PFSK-1 (cell line): Measurements from ENCODE around the gene MTHFD2L.

Experiments
- FOXP2 ChIP-seq: optimal IDR thresholded peaks from 2 replicates; pipeline ENCODE3; 2011; ENCODE audit warnings: borderline replicate concordance, control low read depth, inconsistent platforms; ENCODE audit not compliant: insufficient read depth; ENCODE audit errors: extremely low read length, extremely low read depth
- POLR2AphosphoS5 ChIP-seq: IDR thresholded peaks from 2 replicates; pipeline ENCODE4 v1.6.1; 2012; ENCODE audit warnings: low read depth, mild to moderate bottlenecking, control low read depth, low read length, moderate library complexity
- SIN3A ChIP-seq: IDR thresholded peaks from 2 replicates; pipeline ENCODE4 v1.6.1; 2012; ENCODE audit warnings: mild to moderate bottlenecking, low read length, moderate library complexity, borderline replicate concordance; ENCODE audit not compliant: insufficient read depth
- TAF1 ChIP-seq: IDR thresholded peaks from 2 replicates; pipeline ENCODE4 v1.6.1; 2012; ENCODE audit warnings: low read length, control low read depth, borderline replicate concordance; ENCODE audit not compliant: insufficient read depth
- TF ChIP-seq, protein P1 (sequence below), 2 experiments: IDR thresholded peaks; 2 replicates each; pipeline versions ENCODE4 v1.6.1 to v1.8.0; 2011 to 2012; ENCODE audit warnings: low read depth in 2 of 2, low read length in 2 of 2, control low read depth in 1 of 2, inconsistent platforms in 1 of 2, mild to moderate bottlenecking in 1 of 2, moderate library complexity in 1 of 2; ENCODE audit not compliant: insufficient read depth in 1 of 2

The MTHFD2L gene

DNA sequence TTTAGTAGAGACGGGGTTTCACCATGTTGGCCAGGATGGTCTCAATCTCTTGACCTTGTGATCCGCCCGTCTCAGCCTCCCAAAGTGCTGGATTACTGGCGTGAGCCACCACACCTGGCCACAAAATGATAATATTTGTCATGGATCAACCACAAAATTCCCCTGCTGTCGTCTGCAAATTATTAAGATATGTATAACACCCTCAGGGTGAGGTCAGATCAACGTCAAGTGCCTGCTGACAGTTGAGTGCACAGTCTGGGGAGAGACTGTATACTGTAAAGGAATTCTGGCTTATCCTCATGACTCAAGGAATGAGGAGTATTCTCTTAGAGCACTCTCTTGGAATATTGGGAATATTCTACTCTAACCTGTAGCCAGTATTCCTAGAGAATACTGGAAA is 161.6 kb downstream of the MTHFD2L start:
- TF ChIP-seq, protein P1, sequence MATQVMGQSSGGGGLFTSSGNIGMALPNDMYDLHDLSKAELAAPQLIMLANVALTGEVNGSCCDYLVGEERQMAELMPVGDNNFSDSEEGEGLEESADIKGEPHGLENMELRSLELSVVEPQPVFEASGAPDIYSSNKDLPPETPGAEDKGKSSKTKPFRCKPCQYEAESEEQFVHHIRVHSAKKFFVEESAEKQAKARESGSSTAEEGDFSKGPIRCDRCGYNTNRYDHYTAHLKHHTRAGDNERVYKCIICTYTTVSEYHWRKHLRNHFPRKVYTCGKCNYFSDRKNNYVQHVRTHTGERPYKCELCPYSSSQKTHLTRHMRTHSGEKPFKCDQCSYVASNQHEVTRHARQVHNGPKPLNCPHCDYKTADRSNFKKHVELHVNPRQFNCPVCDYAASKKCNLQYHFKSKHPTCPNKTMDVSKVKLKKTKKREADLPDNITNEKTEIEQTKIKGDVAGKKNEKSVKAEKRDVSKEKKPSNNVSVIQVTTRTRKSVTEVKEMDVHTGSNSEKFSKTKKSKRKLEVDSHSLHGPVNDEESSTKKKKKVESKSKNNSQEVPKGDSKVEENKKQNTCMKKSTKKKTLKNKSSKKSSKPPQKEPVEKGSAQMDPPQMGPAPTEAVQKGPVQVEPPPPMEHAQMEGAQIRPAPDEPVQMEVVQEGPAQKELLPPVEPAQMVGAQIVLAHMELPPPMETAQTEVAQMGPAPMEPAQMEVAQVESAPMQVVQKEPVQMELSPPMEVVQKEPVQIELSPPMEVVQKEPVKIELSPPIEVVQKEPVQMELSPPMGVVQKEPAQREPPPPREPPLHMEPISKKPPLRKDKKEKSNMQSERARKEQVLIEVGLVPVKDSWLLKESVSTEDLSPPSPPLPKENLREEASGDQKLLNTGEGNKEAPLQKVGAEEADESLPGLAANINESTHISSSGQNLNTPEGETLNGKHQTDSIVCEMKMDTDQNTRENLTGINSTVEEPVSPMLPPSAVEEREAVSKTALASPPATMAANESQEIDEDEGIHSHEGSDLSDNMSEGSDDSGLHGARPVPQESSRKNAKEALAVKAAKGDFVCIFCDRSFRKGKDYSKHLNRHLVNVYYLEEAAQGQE (IDR thresholded peaks at IDR 0.05; ENCODE audit: insufficient read depth in 1 of 2, low read depth in 2 of 2, low read length in 2 of 2): no peak
- TF ChIP-seq SIN3A (no peak), FOXP2 (no peak), POLR2AphosphoS5 (no peak), TAF1 (no peak)

DNA sequence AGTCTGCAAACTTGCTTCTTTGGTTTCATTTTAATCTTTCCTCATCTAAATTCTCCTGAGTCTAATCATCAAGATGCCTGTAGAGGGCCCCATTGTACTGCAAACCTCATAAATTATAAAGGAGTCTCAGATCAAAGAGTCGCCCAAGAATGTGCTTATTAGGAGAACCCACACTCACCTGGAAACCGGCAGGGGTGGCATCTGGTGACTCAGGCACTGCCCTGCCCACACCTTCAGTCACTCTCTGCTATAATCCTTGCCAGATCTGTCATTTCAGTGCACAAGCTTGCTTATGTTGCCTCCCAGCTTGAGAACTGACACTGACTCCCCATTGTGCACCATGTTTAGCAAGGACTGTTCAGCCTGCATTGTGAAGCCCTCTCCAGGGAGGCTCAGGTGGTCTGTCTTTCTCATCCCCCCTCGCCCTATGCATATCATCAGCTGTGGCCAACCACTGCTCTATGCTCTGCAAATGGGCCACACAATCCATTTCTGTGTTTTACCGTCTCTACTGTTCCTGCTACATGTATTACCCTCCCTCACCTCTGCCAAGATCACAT is 162.7 kb downstream of the MTHFD2L start:
- no peak for TF ChIP-seq SIN3A
- no peak for TF ChIP-seq TAF1
- TF ChIP-seq, protein P1 (IDR thresholded peaks at IDR 0.05; ENCODE audit: insufficient read depth in 1 of 2, low read depth in 2 of 2, low read length in 2 of 2): no peak
- no peak for TF ChIP-seq POLR2AphosphoS5
- TF ChIP-seq FOXP2: no peak

- TF ChIP-seq FOXP2 (no peak), POLR2AphosphoS5 (no peak)
- TF ChIP-seq, protein P1 (IDR thresholded peaks at IDR 0.05; ENCODE audit: insufficient read depth in 1 of 2, low read depth in 2 of 2, low read length in 2 of 2): no peak
Observed at GRCh38 chr4:74322301-74322700, 164.4 kb downstream of the MTHFD2L start.

- TF ChIP-seq TAF1: no peak
- TF ChIP-seq, protein P1 (IDR thresholded peaks at IDR 0.05; ENCODE audit: insufficient read depth in 1 of 2, low read depth in 2 of 2, low read length in 2 of 2): no peak
- no peak for TF ChIP-seq POLR2AphosphoS5
- TF ChIP-seq FOXP2: no peak
Observed at GRCh38 chr4:74323663-74324062, 165.7 kb downstream of the MTHFD2L start.

DNA sequence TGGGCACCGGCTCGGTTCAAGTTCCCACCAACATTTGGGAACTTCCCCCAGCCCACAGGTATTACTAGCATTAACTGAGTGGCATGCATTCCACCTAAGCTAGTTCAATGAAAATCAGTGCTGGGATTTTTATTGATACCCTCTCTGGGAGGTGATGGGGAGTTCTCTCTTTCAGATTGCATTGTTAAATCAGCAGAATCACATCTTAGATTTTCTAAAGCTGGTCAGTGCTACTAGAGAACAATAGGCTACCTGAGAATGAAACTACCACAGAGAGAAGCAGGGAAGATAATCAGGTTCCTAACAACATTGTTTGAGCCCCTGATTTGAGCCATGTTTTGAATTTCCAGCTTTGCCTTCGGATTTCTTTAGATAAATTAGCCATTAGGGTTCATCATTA is 166.3 kb downstream of the MTHFD2L start:
- TF ChIP-seq, protein P1 (IDR thresholded peaks at IDR 0.05; ENCODE audit: insufficient read depth in 1 of 2, low read depth in 2 of 2, low read length in 2 of 2): no peak
- no peak for TF ChIP-seq FOXP2
- TF ChIP-seq POLR2AphosphoS5: no peak
- TF ChIP-seq TAF1: no peak
- TF ChIP-seq SIN3A: no peak
